CD4-positive, alpha-beta T cell treated with Interleukin-15 for 4 hours (primary cell): ENCODE data around the gene FAM118A.
A peak's percentile ranks its signal among the peaks of the same experiment; 100 is the strongest.
"Not testable (repeated sequence)": the region's sequence is repeated elsewhere in the genome, so short reads cannot be mapped to it uniquely, and the experiment has no call there.

Source experiments
- DNase-seq: peaks from one replicate; pipeline ENCODE4 v3.0.0-alpha.2; 2020; ENCODE audit warnings: low spot score

Gene FAM118A

DNA sequence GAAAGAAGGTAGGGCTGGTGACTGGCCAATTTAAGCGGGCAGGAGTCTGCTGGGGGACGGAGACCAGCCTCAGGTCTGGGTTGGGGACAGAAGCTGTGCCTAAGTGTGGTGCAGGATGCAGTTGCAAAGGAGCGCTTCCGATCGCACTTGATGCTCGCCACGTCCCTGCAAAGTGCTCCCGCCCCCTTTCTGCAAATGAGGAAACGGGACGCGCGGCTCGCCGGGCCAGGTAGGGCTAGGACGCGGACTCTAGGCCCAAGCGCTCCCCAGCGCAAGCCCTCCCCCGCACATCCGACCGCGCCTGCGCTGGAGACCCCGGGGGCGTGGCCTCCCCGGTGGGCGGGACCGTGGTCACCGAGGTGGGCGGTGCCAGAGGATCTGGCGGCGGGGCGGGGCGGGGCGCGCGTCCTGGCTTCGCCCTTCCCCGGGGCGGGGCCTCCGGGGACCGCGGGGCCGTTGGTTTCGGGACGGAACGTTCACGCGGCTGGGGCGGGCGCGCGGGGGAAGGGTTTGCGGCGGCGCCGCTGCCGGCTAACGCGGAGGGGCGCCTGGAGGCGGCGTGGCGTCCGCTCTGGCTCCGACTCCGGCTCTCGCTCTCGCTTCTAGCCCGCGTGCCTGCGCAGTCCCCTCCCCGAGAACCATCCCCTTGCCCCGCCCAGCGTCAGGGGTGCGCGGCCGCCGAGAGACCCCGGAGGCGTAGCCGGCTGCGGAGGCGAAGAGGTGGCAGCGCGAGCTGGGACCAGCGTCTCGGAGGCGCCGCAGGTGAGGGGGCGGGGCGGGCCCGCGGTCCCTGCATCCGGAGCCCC lies at the start of gene FAM118A:
TSS of gene FAM118A (plus strand) at position 513 of the 806 bp plus-strand sequence. CDS start 12,446 bp downstream, outside the sequence.
- DNase-seq: peak; percentile 95

DNA sequence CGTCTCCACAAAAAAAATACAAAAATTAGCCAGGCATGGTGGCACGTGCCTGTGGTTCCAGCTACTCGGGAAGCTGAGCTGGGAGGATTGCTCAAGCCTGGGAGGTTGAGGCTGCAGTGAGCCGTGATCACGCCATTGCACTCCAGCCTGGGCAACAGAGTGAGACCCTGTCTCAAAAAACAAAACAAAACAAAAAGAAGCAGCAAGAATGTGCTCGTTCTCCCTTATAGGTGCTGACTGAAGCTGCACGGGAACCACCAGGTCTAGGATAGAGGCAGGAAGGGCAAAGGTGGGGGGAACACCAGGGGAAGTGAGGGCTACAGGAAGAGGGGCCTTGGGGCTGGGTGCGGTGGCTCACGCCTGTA lies 49.4 kb upstream of the FAM118A start:
- not testable (repeated sequence) for DNase-seq

DNA sequence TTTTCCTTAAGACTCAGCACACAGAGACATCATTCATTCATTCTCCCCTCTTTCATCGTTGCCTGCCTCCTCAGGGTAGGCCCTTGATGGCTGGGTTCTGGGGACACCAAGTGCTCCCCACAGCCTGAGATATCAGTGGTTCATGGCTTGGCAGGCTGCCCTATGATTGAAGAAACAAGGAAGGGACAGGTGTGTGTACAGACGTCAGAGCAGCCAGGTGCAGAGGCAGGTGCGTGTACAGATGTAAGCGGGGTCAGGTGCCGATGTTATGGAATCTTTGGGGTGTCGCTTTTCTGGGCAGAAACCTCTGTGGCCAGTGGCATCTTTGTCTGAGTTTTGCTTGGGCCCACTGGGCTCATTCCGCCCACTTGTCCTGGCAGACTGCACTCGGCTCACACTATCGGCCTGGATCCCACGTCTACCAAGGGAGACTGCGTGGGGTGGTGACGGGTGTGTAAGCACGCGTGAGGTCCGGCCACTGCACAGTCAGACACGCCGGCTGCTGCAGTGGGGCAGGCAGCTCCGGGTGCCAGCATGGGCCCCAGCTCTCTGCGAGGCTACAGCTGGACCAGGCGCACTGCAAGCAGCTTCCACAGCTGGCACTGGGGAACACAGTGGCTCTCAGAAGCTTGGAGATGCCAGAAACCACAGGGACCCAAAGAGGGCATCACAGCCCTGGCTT lies 48.2 kb upstream of the FAM118A start:
- DNase-seq: no peak

DNA sequence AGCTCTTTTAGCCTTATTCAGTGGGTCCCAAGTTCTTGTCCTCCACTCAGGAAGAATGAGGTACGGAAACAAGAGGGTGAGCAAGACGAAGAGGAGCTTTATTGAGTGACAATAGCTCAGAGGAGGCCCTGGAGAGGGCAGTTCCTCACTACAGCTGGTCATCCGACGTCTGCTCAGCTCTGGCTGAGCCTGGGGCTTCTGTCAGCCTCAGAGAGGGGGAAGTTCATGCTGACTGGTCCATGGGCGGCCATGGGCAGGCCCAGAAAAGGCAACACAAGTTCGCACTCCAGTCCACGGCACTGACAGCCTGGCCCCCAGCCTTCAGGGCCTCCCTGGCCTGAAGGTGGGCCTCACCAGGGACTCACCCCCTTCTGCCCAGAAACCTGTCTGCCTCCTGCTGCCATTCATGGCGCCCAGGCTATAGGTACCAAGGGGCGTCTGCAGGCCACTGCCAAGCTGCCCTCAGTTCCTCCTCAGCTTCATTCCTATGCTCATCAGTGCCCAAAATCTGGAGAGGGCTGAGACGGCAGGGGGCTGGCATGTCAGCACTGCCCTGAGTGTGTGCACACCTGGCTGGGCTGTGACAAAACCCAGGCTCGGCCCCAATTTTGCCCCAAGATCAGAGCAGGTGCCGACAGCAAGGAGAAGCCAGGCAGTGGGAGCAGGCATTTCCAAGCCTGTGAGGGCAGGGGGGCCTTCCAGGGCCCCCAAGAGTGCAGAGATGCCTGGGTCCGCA lies 47.4 kb upstream of the FAM118A start:
- DNase-seq: no peak

DNA sequence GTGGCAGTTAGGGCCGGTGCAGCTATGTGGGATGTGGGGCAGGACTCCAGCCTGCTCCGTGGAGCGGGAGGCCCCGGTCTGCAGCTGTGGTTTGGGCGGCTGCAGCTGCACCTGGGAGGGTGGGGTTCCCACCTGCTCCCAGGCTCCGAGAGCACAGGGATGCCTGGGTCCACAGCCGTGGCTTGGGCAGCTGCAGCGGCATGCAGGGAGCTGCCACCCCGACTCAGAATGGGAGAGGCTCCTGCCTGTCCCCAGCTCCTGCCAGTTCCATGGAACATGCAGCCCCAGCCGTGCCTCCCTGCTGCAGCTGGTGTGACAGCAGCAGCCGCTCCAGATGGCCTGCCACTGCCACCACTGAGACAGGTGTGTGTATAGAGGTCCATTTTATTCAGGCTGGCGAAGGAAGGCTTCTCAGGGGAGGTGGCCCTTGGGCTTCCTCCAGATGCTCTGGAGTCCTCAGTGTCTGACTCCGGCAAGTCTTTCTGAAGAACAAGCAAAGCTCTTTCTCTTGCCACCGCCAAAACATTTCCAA lies 46.7 kb upstream of the FAM118A start:
- DNase-seq: no peak

DNA sequence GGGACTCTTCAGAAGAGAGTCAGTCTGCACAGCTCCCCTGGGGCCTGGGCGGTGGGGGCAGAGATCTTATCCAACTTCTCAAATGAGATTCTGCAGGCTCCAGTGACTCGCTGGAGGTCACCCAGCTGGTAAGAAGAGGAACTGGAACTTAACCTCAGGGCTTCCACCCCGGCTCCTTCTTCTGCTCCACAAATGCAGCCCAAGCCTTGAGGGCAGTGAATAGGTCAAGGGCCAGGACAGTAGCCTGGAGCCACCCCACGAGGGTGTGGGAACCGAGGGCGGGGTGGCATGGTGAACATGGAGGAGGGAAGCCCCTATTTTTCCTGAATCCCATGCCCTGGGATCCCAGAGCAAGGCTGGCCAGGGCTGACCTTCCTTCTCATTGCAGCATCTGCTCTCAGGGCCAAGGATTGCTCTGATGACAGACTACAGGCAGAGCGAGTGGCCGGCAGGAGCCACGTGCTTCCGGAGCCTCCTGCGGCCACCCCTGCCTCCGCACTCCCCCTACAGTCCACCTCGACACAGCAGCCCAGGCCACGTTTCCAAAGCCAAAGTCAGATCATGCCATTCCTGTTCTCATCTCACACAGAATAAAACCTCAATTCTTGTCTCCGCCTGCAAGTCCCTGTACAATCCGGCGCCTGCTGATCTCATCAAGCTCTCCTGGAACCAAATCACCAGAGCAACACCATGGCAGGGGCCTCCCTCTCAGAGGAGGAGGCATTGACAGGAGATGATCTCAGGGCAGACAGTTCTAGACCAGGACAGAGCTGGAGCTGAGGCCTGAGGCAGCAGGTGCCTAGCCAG lies 46.1 kb upstream of the FAM118A start:
- DNase-seq: no peak

DNA sequence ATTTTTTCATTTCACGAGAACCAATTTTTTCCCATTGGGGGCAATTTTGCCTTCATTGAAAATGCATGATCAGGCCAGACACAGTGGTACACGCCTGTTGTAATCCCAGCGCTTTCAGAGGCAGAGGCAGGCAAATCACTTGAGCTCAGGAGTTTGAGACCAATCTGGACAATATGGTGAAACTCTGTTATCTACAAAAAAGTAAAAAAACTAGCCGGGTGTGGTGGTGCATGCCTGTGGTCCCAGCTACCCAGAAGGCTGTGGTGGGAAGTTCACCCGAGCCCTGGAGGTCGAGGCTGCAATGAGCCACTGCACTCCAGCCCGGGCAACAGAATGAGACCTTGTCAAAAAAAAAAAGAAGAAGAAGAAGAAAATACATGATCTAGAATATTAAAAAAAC lies 44.2 kb upstream of the FAM118A start:
- DNase-seq: no peak

DNA sequence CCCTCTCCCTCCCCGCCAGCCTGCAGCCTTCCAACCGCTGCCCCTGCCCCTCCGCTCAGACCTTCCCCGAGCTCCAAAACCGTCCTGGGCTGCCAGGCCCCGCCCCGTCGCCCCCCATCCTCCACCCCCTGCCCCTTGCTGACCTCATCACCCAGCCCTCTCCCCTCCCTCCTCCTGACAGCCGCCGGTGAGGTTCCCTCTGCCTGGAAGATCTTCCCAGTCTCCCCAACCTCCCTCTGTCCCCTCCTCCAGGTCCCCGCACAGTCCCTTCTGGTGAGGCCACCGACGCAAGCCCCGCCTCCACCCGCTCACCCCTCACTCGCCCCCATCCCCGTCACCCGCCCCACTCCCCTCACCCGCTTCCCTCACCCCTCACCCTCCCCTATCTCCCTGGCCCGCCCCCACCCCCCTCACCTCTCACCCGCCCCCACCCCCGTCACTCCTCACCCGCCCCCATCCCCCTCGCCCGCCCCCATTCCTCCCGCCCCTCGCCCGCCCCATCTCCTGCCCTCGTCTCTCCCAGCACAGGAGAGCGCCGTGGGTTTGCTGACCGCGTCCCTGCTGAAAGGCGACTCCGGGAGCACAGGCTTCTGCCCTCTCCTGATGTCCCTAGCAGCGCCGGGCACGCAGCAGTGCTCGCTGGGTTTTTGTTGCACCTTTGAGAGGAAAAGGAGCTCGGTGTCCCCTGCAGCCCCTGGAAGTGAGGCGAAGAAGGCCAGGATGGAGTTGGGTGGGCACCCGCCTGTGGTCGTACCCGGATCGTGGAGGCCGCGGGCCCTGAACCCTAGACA lies 41.4 kb upstream of the FAM118A start:
- DNase-seq: no peak

DNA sequence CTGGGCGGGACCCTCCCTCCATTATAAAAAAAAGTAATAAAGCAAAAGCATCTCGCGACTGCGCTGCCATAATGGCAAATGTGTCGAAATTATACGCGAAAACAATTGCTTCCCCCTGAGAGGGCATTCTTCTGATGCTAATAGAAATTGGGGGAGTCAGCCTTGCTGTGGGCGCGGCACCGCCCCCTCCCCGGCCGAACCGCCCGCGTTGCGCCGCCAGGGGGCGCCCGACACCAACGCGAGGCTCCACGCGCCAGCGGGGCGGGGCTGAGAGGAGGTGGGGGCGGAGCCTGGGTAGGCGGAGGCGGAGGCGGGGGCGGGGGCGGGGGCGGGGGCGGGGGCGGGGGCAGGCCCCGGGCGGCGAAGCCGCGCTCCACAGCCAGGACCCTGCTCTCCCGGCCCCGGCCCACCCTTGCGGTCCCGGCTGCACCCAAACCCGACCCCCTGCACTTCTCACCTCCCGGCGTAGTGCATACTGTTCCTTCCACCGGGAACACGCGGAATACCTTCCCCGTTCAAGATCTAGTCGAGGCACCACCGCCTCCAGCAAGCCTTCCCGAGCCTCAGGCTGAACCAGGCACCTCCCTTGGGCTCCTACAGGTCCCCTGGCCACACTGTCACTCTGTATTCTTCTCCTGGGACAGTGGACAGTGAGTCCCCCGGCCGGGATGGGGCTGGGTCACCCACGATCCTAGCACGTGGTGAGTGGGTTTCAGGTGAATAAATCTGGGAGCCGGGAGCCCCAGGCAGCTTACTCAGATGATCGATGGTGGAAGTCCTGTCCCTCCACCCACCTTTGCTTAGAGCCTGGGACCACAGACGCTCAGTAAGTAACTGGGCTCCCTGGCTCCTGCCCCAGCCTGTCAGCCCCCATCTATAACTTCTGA lies 40.5 kb upstream of the FAM118A start:
- peak; percentile 89 for DNase-seq

DNA sequence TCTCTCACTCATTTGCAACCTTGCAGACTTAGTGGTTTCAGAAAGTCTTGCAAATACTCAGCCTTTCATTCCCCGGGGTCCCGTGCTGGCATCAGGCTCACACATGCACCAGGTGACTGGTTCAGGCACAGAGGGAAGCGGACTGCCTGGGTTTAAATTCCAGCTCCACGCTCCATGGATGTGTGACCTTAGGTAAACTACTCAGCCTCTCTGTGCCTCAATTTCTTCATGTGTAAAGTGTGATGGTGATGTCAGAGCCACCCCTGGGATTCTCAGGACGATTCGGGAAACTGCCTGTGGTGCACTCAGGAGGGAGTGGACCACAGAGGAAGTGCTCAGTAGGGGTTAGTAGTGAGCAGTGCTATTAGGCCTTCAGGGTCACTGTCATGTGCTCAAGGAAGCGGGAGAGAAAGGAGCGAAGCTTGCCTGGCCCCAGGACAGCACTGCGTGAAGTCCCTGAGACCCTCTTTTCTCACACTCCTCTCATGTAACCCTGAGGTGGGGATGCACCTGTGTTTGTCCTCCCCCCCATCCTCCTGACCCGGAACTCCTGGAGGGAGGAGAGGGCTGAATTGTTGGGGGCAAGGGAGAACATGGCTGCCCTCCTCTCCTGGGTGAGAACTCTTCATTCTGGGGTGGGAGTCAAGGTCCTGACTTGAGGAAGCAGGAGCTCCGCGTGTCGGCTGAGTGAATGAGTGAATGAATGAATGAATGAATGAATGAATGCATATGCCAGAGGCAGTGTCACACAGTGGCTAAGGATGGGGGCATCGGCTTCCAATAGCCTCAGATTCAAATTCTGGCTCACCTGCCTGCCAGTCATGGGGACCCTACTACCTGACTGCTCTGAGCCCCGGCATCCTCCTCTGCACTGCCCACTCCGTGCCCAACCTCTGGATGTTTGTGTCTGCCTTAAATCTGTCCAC lies 39.4 kb upstream of the FAM118A start:
- DNase-seq: no peak

DNA sequence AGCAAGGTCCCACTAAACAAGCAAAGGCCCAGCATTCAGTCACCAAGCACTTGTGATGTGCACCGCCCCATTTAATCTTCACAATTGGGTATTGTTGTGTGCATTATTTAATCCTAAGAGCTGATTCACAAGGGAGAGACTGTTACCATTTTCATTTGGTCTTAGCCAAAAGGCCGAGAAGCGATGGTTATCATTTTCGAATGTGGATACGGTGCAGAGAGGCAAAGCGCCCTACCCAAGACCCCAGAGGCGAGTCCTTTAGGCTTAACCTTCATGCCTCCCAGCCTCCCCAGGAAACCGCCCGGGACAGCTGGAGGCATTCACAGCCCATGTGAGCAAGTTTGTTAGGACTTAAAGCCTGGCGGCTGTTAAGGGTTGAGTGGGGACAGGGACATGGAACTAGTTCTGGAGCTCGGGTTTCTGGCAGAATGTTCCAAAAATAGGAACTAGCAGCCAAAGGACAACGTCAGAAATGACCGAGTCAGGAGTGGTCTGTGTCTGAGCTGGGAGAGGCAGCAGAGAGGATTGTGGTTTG lies 38.0 kb upstream of the FAM118A start:
- no peak for DNase-seq

DNA sequence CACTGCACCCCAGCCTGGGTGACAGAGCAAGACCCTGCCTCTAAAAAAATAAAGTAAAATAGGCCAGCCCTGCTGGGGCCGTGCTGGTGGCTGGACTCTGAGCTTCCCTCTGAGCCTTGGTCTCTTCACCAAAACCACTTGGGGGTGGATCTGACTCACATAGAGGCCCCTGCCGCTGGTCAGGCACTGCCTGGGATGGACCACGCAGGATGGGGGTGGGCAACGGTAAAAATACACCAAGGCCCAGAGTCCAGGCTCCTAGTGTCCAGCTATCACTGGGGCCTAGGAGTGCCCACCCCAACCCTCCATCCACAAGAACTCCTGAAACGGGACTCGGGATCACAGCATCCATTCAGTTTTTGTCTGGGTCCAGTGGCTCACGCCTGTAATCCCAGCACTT lies 37.2 kb upstream of the FAM118A start:
- DNase-seq: no peak

DNA sequence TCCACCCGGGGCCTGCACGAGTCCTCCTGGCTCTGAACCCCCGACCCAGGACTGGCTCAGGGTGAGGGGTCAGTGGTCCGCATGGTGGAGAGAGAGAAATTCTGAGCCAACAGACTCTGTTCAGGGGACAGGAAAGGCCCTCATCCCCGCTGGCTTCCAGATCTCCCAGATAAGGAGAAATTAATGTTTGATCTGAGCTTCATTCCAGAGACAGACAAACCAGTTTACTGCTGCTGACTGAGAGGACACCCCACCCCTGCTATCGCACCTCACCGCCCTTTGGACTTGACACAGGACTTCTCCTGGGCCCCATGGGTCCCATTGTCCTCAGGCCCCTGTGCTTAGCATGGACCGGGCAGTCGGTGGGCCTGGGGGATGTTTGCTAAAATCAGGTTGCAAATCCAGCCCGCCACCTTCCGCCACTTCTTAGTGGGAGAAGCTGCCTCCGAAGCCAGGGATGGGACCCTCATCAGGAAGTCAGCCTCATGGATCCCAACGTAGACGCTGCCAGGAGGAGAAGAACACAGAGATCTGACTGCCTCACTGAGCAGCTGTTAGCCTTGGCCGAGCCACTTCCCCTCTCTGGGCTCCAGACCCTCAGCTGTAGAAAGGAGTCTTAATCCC lies 36.2 kb upstream of the FAM118A start:
- no peak for DNase-seq

DNA sequence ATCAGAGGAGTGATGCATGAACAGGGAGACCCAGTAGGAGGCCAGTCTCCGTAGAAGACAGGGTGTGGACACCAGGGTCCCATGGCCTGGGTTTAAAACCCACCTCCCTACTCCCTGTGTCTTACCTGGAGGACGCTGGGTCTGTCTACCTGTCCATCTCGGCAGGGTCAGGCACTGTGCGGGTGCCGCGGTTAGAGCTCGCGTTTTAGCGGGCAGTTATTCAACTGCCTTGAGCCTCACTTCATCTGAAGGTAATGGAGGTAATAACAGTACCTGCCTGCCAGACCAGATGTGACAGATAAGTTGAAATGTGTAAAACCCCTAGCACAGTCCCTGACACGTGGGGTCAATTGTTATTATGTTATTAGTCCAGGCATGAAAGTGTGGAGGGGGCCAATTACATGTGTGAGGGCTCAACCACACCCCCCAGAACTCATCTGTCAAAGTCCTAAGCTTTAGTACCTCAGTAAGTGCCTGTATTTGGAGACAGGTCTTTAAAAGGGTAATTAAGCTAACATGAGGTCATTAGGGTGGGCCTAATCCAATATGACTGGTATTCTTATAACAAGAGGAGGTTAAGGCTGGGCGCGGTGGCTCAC lies 33.1 kb upstream of the FAM118A start:
- no peak for DNase-seq

DNA sequence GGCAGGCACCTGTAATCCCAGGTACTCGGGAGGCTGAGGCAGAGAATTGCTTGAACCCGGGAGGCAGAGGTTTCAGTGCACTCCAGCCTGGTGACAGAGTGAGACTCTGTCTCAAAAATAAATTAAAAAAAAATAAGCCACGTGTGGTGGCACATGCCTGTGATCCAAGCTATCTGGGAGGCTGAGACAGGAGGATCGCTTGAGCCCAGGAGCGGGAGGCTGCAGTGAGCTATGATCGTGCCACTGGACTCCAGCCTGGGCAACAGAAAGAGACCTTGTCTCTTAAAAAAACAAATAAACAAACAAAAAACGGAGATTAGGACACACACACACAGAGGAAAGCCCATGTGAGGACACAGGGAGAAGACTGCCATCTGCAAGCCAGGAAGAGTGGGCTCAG lies 32.0 kb upstream of the FAM118A start:
- not testable (repeated sequence) for DNase-seq

DNA sequence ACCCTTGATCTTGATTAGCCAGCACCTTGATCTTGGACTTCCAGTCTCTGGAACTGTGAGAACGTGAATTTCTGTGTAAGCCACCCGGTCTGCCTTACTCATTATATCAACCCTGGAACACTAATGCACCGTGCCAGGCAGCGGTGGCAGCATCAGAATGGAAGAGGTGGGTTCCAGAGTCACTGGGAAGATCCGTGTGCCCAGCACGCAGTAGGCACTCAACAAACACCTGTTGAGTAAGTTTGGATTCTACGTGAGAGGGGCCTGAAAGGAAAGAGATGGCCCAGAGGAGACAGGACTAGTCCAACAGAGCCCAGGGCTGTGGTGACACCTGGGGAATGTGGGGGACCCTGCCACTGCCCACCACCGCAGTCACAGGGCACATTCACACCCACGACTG lies 31.6 kb upstream of the FAM118A start:
- DNase-seq: no peak

DNA sequence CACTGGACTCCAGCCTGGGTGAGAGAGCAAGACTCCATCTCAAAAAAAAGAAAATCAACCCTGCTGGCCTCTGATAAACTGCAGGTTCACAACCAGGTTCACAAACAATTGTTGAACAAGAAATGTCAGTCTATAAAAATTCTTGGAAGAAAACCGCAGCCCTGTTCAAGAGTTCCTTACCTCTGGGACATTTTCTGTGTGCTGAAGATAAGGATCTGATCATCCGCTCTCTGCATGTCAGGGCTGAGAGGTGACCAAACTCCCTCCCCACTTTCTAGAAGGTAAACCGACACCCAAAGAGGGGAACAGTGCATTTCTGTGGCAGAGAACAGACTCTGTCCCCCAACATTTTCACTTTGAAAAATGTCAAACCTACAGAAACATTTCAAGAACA lies 29.1 kb upstream of the FAM118A start:
- no peak for DNase-seq

DNA sequence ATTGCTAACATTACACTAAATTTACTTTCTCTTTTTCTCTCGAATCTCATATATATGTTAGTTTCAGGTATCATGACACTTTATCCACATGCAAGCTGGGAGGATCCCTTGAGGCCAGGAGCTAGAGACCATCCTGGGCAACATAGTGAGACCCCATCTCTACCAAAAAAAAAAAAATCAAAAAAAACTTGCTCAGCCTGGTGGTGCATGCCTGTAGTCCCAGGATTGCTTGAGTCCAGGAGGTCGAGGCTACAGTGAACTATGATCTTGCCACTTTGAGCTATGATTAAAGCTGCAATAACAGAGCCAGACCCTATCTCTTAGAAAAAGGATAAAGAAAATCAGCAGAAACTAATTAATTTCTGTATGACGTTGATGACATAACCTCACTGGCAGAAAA lies 28.7 kb upstream of the FAM118A start:
- no peak for DNase-seq
